ENCODE data around the gene ZNF32. TPM values are rescaled to one million over a fixed set of nuclear protein-coding genes. Genes with fewer than 3 reads are reported as not detected.

Gene ZNF32
- total RNA-seq, 1 experiment from 2014 or later, result 23.9 TPM

DNA sequence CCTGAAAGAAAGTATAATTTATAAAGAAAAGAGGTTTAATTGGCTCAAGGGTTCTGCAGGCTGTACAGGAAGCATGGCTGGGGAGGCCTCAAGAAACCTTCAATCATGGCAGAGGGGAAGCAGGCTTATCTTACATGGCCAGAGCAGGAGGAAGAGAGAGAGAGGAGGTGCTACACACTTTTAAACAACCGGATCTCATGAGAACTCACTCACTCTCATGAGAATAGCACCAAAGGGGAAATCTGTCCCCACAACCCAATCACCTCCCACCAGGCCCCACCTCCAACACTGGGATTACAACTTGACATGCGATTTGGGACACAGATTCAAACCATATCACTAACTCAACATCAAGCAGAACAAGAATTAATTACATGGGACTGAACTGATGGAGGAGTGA, 49.3 kb downstream of the ZNF32 start:
- H3K27me3 Mint-ChIP-seq (ENCODE audit: low read depth), result peaks cover 50% of the 10 kb centered on the region
- no peak overlapping the region for H3K27ac Mint-ChIP-seq
- H3K36me3 Mint-ChIP-seq, result peaks cover 13% of the 10 kb centered on the region
- CTCF ChIA-PET, result interaction anchor here (0.7 kb wide), 1 partner anchor 8 kb away, joined by 3 read pairs; no protein-coding TSS in a partner anchor
- POLR2A ChIA-PET, result interaction anchor here (0.6 kb wide), 1 partner anchor 14 kb away, joined by 3 read pairs; no protein-coding TSS in a partner anchor
- DNase-seq (ENCODE audit: low spot score) (no peak), ATAC-seq (no peak)
- TF ChIP-seq FOXK1 (CRISPR knock-in tag; IDR thresholded peaks at IDR 0.05) (no peak), ZNF416 (CRISPR knock-in tag; IDR thresholded peaks at IDR 0.05) (no peak), PRRX2 (CRISPR knock-in tag; IDR thresholded peaks at IDR 0.05) (no peak), ZNF396 (CRISPR knock-in tag; IDR thresholded peaks at IDR 0.05; ENCODE audit: borderline replicate concordance) (no peak)
- TF ChIP-seq, protein P1, sequence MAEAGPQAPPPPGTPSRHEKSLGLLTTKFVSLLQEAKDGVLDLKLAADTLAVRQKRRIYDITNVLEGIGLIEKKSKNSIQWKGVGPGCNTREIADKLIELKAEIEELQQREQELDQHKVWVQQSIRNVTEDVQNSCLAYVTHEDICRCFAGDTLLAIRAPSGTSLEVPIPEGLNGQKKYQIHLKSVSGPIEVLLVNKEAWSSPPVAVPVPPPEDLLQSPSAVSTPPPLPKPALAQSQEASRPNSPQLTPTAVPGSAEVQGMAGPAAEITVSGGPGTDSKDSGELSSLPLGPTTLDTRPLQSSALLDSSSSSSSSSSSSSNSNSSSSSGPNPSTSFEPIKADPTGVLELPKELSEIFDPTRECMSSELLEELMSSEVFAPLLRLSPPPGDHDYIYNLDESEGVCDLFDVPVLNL (CRISPR knock-in tag; IDR thresholded peaks at IDR 0.05; ENCODE audit: borderline replicate concordance, low read depth), result no peak
- no peaks in the 10 kb centered on the region for H3K4me1 Mint-ChIP-seq
- H3K9me3 Mint-ChIP-seq, result peaks cover 39% of the 10 kb centered on the region
- no peak overlapping the region for H3K4me3 Mint-ChIP-seq

DNA sequence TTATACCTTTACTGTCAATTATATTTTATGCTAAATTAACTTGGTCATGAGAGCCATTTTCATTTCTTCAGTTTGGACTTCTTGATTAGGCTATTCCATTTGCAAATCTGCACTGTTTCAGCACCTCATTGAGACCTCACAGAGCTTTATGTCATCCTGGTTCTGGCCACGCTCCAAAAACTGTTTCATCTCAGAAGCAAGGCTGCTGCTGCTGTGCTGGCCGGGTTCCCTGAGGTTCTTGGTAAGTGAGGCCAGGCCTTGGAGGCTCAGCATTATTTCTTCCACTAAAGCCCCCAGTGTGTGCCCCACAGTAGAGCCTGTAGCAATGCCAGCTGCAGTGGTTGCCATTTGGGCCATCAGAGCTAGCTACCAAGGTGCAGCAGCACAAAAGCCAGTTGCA, 50.2 kb downstream of the ZNF32 start:
- Mint-ChIP-seq H3K27ac (no peak overlapping the region), H3K9me3 (peaks cover 44% of the 10 kb centered on the region), H3K4me3 (no peak overlapping the region), H3K27me3 (ENCODE audit: low read depth) (peaks cover 46% of the 10 kb centered on the region), H3K36me3 (peaks cover 13% of the 10 kb centered on the region), H3K4me1 (no peaks in the 10 kb centered on the region)
- POLR2A ChIA-PET, result no interaction called here
- CTCF ChIA-PET, result no interaction called here
- TF ChIP-seq, protein P2, sequence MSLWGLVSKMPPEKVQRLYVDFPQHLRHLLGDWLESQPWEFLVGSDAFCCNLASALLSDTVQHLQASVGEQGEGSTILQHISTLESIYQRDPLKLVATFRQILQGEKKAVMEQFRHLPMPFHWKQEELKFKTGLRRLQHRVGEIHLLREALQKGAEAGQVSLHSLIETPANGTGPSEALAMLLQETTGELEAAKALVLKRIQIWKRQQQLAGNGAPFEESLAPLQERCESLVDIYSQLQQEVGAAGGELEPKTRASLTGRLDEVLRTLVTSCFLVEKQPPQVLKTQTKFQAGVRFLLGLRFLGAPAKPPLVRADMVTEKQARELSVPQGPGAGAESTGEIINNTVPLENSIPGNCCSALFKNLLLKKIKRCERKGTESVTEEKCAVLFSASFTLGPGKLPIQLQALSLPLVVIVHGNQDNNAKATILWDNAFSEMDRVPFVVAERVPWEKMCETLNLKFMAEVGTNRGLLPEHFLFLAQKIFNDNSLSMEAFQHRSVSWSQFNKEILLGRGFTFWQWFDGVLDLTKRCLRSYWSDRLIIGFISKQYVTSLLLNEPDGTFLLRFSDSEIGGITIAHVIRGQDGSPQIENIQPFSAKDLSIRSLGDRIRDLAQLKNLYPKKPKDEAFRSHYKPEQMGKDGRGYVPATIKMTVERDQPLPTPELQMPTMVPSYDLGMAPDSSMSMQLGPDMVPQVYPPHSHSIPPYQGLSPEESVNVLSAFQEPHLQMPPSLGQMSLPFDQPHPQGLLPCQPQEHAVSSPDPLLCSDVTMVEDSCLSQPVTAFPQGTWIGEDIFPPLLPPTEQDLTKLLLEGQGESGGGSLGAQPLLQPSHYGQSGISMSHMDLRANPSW (CRISPR knock-in tag; conservative IDR thresholded peaks at IDR 0.05; ENCODE audit: low read depth), result no peak
- TF ChIP-seq PRRX2 (CRISPR knock-in tag; IDR thresholded peaks at IDR 0.05), result no peak
- DNase-seq (ENCODE audit: low spot score) (no peak), ATAC-seq (no peak)

DNA sequence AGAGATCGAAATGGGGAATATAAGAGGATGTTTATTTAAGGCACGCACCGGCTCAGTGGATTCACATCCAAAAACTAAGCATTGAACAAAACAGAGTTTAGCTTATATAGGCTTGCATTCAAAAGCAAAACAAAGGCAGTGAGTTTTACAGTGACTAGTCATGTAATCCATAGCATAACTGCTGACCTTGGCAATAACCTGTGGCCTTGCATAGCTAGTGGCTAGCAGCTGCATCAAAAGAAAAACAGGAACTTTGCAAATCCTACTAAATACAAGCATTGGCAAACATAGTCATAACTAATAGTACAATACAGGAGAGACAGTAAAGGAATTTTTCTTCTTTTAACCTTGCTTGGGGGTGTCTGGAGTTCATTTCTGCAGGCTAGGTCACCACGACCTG, 52.1 kb downstream of the ZNF32 start:
- Mint-ChIP-seq H3K27me3 (ENCODE audit: low read depth) (peaks cover 33% of the 10 kb centered on the region), H3K36me3 (peaks cover 19% of the 10 kb centered on the region), H3K4me3 (no peak overlapping the region), H3K27ac (no peak overlapping the region), H3K4me1 (no peaks in the 10 kb centered on the region), H3K9me3 (peaks cover 48% of the 10 kb centered on the region)
- ATAC-seq (no peak), DNase-seq (ENCODE audit: low spot score) (no peak)
- ChIA-PET CTCF (no interaction called here), POLR2A (no interaction called here)
- TF ChIP-seq, protein P3, sequence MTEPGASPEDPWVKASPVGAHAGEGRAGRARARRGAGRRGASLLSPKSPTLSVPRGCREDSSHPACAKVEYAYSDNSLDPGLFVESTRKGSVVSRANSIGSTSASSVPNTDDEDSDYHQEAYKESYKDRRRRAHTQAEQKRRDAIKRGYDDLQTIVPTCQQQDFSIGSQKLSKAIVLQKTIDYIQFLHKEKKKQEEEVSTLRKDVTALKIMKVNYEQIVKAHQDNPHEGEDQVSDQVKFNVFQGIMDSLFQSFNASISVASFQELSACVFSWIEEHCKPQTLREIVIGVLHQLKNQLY (CRISPR knock-in tag; IDR thresholded peaks at IDR 0.05), result no peak
- TF ChIP-seq, protein P4, sequence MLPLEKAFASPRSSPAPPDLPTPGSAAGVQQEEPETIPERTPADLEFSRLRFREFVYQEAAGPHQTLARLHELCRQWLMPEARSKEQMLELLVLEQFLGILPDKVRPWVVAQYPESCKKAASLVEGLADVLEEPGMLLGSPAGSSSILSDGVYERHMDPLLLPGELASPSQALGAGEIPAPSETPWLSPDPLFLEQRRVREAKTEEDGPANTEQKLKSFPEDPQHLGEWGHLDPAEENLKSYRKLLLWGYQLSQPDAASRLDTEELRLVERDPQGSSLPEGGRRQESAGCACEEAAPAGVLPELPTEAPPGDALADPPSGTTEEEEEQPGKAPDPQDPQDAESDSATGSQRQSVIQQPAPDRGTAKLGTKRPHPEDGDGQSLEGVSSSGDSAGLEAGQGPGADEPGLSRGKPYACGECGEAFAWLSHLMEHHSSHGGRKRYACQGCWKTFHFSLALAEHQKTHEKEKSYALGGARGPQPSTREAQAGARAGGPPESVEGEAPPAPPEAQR (CRISPR knock-in tag; IDR thresholded peaks at IDR 0.05), result no peak
- TF ChIP-seq ZNF219 (CRISPR knock-in tag; IDR thresholded peaks at IDR 0.05; ENCODE audit: borderline replicate concordance) (no peak), SP1 (CRISPR knock-in tag; conservative IDR thresholded peaks at IDR 0.05) (no peak), ETV6 (CRISPR knock-in tag; IDR thresholded peaks at IDR 0.05) (no peak), ZNF121 (CRISPR knock-in tag; IDR thresholded peaks at IDR 0.05) (no peak), TP53 (CRISPR knock-in tag; IDR thresholded peaks at IDR 0.05) (no peak), CBFB (CRISPR knock-in tag; IDR thresholded peaks at IDR 0.05; ENCODE audit: low read depth) (no peak), SMAD3 (CRISPR knock-in tag; IDR thresholded peaks at IDR 0.05; ENCODE audit: borderline replicate concordance) (no peak), EMX1 (CRISPR knock-in tag; IDR thresholded peaks at IDR 0.05) (no peak), PRRX2 (CRISPR knock-in tag; IDR thresholded peaks at IDR 0.05) (no peak), GABPB1 (CRISPR knock-in tag; IDR thresholded peaks at IDR 0.05) (no peak), ZNF396 (CRISPR knock-in tag; IDR thresholded peaks at IDR 0.05; ENCODE audit: borderline replicate concordance) (no peak), ELF4 (CRISPR knock-in tag; IDR thresholded peaks at IDR 0.05; ENCODE audit: low read depth) (no peak)
- TF ChIP-seq, protein P5, sequence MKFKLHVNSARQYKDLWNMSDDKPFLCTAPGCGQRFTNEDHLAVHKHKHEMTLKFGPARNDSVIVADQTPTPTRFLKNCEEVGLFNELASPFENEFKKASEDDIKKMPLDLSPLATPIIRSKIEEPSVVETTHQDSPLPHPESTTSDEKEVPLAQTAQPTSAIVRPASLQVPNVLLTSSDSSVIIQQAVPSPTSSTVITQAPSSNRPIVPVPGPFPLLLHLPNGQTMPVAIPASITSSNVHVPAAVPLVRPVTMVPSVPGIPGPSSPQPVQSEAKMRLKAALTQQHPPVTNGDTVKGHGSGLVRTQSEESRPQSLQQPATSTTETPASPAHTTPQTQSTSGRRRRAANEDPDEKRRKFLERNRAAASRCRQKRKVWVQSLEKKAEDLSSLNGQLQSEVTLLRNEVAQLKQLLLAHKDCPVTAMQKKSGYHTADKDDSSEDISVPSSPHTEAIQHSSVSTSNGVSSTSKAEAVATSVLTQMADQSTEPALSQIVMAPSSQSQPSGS (CRISPR knock-in tag; IDR thresholded peaks at IDR 0.05; ENCODE audit: borderline replicate concordance, low read depth), result no peak
- TF ChIP-seq, protein P6, sequence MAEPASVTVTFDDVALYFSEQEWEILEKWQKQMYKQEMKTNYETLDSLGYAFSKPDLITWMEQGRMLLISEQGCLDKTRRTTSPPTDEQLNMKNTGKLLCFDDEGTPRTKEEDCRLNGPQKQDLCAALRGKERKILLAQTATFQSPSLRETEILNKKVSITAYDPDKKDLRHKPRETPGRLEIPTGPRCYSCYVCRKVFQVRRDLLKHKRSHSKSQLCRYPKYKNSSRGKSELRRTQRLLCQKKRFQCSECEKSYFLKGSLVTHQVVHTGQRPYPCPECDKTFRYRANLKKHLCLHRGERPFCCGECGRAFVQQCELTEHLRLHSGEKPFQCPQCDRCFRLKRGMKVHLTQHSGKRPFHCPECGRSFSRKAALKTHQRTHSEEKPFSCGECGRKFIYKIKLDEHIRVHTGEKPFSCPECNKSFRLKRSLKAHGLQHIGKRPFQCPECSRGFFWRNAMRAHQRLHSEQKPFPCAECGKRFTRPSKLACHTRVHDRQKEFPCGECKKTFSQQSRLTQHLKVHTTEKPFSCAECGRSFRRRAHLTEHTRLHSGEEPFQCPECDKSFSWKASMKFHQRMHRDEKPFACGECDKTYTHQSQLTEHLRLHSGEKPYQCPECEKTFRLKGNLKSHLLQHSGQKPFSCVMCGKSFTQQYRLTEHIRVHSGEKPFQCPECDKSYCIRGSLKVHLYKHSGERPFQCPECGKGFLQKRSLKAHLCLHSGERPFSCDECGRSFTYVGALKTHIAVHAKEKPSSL (CRISPR knock-in tag; conservative IDR thresholded peaks at IDR 0.05), result no peak
- TF ChIP-seq, protein P7, sequence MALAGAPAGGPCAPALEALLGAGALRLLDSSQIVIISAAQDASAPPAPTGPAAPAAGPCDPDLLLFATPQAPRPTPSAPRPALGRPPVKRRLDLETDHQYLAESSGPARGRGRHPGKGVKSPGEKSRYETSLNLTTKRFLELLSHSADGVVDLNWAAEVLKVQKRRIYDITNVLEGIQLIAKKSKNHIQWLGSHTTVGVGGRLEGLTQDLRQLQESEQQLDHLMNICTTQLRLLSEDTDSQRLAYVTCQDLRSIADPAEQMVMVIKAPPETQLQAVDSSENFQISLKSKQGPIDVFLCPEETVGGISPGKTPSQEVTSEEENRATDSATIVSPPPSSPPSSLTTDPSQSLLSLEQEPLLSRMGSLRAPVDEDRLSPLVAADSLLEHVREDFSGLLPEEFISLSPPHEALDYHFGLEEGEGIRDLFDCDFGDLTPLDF (CRISPR knock-in tag; IDR thresholded peaks at IDR 0.05), result no peak

Data from WTC11 (cell line).